Stimulated activated naive CD4-positive, alpha-beta T cell (primary cell): ENCODE measurements around the gene DLG4.

Experiments used
- DNase-seq, 6 experiments: peaks; one replicate each; lab custom pipeline; 2025; lab: John Stamatoyannopoulos, UW

Gene DLG4

DNA sequence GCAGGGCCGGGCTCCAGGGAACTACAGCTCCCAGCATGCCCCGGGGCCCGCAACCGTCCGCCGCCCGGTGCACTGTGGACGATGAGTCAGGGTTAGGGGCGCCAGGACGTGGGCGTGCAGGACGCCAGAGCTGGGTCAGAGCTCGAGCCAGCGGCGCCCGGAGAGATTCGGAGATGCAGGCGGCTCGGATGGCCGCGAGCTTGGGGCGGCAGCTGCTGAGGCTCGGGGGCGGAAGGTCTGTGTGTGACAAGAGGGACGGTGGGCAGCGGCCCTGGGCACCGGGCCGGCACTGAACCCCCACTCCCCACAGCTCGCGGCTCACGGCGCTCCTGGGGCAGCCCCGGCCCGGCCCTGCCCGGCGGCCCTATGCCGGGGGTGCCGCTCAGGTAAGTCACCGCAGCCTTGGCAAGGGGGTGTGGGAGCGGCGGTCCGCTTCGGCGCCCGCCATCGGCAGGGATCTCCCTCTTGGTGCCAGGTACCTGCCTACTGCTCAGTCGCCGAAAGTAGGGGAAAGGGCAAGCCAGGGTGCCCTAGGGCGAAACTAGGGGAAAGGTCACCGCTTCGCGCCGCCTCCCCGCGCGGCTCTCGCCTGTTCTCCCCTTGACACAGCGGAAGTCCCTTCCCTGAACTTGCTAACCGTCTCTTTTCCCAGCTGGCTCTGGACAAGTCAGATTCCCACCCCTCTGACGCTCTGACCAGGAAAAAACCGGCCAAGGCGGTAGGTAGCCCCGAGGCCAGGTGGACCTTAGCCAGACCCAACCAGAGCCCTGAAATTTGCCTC is at the start of gene DLG4, which contains the start of gene ACADVL:
DLG4 (minus strand) TSS at position 25 of the 781 bp plus-strand sequence.
ACADVL (plus strand) TSS at position 127 of the 781 bp plus-strand sequence; CDS start at position 174, 47 bp downstream.
- DNase-seq, result peak in 5 of 6 experiments; percentile 43 to 65 (median 55)

DNA sequence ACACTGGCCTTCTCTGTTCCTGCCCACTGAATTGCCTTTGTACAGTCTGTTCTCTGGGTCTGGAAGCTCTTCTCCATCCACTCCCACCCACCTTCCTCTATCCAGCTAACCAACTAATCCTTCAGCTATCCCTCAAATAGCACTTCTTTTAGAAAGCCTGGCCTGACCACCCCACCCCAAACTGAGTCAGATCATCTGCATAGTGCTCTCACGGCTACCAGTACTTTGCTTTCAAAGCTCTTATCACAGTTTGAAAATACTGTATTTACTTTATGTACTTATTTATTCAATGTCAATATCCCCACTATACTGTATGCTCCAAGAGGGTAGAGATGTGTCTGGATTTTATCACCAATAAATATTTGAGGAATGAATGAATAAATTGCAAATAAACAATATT is 47.1 kb upstream of the DLG4 start:
- DNase-seq, result no peak

DNA sequence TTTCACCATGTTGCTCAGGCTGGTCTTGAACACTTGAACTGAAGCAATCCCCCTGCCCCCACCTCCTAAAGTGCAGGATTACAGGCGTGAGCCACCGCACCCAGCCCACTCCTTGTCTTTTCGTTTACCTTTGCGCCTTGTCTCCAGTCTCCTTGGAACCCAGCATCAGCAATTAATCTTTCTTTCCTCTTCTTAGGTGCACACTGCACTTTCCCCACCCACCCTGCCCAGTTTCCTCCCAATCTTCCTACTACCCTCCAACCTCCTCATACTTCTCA is 44.1 kb upstream of the DLG4 start:
- DNase-seq, result no peak

DNA sequence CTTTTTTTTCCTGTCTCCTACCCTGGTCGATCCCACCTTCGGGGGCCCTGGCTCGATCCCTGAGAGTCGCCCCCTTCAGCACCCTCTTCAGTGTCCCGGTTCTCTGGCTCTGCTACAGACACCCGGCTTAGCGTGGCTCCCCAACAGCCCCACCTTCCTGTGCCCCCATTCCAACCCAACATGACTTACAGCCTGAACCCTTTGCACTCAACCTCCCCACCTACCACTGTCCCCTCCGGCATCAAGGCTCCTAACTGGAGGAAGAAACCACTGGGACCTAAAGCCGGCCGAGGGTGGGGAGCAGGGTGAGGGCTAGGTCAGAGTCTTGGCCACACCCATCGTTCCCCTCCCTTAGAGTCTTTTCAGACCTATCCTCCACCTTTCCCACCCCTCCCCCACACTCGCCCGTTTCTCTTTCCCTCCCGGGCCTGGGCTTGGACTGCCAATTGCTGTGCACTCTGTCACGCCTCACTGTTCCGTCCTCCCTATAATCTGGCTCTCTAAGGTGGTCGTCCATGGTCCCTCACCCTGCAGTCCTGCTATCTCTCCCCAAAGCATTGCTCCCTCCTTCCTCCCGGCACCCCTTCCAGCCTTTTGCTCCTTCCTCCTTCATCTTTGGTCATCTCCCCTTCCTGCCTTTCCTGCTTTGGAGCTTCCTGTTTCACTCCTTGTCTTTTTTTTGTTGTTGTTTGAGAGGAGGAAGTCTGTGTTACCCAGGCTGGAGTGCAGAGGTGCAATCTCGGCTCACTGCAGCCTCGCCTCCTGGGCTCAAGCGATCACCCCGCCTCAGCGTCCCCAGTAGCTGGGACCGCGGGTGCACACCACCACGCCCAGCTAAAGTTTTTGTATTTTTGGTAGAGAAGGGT is 43.5 kb upstream of the DLG4 start:
- DNase-seq, result peak in 1 of 6 experiments; percentile 39

DNA sequence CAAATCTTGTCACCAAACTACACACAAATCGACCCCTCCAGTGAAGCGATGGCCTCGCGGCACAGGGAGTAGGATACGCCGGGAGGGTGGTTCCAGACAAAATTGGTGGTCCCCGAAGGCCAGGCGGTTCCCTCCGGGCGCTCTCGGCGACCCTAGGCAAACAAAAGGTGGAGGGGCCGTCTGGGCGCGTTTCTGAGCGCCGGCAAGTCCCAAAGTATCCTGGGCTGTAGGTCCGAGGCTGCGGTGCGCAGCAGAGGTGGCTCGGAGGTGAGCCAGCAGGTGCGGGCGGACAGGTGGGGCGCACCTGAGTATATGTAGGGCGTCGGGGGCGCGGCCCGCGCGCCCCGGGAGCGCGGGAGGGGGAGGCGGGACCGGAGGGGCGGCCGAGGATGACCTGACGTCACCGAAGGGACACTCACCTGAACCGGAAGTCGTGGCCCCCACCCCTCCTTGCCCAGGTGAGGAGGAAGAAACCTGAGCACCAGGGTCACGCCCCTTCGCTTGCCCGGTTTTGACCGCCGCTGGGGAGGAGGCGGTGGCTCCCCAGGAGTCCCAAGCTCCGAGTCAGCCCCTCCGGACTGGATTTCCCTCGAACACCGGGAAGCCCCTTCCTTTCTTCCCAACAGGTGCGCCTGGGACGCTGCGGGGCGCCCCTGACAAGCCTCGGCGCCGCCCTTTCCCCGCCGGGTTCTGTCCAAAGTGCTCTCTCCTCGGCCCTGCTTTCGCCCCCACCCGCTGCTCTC is 42.7 kb upstream of the DLG4 start, which contains the start of gene CLDN7:
CLDN7 (minus strand) TSS at position 287 of the 743 bp plus-strand sequence. CDS start 435 bp downstream, outside the sequence.
- peak in 1 of 6 experiments; percentile 39 for DNase-seq

DNA sequence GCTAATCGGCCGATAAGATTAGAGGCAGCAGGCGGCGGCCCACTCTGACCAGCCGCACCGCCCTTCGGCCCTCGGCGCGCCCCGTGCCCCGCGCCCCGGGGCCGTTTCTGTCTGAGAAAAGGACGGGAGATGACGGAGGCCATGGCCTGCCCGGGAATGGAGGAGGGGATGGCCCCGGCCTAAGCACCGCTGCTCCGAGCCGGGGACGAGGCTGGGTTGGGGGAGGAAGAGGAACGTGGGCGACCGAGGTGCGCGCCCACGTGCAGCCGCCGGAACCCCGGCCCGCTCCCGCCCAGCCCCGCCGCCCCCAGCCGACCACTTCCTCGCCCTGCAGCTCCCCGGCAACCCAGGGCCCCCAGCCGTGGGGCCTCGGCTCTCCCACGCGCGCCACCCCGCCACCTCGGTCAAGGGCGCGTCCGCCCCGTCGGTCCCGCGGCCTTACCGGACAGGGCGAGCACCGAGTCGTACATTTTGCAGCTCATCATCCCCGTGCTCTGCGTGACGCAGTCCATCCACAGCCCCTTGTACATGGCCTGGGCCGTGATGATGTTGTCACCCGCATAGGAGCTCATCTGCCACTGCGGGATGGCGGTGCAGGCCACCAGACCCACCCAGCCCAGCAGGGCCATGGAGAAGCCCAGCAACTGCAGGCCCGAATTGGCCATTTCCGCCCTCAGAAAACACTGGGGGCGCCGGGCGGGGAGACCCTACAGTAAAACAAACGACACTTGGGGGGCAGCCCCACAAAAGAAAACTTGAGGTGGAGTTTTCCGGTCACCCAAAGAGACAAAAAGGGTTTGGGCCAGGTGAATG is 41.9 kb upstream of the DLG4 start:
- DNase-seq, result peak in 1 of 6 experiments; percentile 30

DNA sequence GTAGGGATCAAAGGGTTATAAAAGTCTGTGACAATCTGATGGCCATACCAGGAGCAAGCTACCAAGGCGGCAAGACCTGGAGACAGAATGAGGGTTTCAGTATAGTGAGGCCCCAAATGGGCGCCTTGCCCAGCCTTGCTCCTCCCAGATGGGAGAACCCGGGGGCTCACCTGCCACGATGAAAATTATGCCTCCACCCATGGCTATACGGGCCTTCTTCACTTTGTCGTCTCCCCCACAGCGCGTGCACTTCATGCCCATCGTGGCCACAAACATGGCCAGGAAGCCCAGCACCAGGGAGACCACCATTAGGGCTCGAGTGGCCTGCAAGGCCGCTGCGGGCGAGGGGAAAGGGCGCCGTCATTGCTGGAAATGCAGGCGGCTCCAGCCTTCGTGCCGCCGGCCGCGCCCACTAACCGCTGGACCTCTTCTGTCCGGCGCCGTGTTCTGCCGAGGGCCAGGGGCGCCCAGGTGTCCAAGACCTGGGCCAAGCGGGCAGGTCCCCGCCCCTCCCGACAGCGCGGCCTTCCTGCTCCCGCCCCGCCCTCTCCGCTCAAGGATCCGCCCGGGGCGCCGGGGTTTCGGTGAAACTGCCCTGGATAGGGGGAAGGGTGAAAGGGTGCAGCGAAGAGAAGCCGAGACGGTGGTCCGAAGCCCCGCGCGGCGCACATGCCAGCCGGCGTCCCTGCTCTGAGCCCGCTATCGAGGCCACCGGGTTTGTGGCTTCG is 41.2 kb upstream of the DLG4 start:
- peak in 4 of 6 experiments; percentile 29 to 43 (median 36) for DNase-seq

DNA sequence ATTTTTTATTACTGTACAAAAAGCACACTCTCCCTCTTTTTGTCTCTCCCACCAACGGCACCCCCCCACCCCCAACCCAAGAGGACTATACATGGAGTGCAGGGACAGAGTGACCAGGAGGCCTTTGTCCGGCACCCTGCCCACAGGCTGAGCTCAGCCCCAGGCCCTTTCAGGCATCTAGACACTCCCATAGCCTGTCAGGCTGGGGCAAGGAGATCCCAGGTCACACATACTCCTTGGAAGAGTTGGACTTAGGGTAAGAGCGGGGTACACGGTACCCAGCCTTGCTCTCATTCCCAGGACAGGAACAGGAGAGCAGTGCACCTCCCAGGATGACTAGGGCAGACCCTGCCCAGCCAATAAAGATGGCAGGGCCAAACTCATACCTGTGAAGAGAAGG is 40.5 kb upstream of the DLG4 start:
- no peak for DNase-seq

DNA sequence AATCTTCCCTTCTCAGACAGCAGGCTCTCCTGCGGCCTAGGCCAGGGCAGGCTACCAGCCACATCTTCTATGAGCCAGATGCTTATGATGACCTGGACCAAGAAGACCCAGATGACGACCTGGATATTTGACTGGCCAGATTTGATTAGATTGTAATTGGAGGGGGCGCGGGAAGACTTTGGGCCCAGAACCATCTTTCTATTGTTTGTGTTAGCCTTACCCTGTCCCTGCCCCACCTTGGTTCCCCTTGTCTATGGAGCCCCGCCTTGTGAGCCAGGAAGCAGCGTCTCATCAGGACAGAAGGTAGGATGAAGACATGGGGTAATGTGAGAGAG is 39.9 kb upstream of the DLG4 start:
- DNase-seq, result no peak

DNA sequence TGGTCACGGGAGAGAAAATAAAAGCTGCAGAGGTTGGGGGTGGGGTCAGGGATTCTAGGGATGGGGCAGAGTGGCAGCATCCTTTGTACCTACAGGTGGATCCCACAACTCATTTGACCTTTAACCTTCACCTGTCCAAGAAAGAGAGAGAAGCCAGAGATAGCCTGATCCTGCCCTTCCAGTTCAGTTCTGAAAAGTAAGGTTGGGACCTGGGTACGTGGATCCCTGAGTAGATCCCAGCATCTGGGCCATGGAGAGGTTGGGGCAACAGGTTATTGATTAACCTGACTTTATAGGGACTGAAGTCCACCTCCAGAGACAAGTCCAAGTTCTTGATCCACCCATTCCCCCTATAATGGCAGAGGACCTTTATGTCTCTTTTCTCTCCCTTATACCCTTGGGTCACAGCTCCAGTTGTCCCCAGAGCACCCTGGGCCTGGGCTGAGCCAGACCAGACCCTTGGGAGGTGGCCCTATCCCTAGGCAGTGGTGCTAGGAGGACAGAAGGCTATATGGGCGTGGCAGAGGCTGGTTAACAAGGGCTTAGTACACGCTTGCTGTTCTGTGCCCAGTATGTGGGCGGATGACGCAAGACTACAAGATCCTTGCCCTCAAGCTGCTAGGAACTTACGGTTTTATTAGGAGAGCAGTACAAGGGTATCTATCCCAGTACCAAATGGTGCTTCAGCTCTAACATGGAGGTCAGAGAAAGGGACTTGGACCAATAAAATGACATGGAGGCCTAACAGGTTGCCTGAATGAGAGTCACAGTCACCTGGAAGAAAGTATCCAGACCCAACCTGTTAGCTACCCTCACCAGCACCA is 39.3 kb upstream of the DLG4 start:
- no peak for DNase-seq

DNA sequence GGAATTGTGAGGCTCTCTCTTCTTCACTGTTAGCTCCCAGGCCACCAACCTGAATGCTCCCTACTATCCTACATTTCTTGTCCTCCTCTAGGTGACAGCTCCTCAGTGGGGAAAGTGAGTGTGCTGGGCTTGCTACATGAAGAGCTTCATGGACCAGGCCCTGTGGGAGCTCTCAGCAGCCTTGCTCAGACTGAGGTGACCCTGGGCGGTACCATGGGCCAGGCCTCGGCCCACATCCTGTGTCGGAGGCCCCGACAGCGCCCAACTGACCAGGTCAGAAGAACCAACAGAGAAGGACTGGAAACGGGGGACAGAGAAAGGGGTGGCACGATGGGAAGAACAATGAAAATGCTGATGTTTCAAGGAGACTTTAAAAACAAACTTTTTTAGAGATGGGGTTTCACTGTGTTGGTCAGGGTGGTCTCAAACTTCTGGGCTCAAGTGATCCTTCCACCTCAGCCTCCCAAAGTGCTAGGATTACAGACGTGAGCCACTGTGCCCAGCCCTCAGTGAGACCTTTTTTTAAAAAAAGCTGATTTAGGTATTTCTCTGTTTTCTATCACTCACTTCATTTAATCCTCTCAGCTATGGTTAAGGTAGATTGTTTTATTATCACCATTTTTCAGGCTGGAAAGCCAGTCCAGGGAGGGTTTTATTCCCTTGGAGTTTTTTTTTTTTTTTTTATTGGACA is 37.3 kb upstream of the DLG4 start:
- no peak for DNase-seq

DNA sequence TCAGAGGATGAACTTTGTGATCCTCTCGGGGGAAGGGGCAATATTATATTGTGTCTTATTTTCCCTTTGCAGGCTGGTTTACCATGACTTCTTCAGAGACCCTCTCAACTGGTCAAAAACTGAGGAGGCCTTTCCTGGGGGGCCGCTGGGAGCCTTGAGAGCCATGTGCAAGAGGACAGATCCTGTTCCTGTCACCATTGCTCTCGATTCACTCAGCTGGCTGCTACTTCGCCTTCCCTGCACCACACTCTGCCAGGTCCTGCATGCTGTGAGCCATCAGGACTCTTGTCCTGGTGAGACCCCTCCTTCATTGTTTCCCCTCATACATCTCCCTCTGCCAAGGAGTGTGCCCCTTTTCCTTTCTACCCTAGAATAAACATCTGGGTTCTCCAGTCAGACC is 34.9 kb upstream of the DLG4 start:
- no peak for DNase-seq

DNA sequence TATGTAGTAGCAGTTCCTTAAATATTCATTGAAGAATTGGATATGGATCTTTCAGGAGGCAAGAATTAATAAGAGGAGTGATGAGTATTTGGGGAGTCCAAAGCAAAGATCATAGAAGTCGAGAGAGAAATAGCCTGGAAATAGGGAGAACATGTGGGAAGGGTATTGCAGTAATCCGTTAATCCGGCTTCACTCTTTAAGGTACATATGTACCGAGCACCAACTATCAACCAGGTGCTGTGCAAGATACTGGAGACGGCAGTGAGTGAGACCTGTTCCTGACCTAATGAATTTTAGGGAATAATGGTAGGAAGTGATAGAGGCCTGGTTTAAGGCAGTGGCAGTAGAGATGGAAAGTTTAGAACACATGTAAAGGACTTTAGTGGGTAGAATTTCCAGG is 33.4 kb upstream of the DLG4 start:
- DNase-seq, result no peak

DNA sequence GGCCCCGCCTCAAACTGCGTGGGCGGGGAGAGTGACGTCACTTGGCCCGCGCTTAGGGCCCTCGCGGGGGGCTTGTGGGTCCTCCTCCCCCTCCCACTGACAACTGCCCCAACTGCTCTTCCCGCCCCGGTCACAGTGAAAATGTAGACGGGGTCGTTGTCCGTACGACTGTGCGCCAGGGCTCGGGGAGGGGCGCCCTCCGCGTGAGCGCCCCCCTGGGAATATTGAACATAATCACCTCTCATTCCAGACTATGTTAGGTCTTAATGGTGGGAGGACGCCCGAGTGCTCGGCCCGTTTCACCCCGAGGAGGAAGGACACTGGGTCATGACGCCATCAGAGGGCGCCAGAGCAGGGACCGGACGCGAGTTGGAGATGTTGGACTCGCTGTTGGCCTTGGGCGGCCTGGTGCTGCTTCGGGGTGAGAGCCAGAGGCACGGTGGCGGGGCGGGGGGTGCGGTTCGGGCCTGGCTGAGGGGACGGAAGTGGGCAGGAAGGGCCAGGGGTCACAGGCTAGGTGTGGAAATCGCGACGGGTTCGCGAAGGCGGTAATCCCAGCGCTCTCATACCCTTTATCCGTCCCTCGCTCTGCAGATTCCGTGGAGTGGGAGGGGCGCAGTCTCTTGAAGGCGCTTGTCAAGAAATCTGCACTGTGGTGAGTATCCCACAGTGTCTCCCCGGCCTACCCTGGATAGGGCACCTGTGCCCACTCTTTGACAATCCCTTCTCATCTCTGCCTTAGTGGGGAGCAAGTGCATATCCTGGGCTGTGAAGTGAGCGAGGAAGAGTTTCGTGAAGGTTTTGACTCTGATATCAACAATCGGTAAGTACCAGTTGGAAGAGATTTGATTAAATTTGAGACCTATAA is 32.8 kb upstream of the DLG4 start, which contains the start of gene ELP5:
ELP5 (plus strand) TSS at position 40 of the 868 bp plus-strand sequence; CDS start at position 376, 336 bp downstream.
- DNase-seq, result peak; percentile 74 to 95 (median 86)

DNA sequence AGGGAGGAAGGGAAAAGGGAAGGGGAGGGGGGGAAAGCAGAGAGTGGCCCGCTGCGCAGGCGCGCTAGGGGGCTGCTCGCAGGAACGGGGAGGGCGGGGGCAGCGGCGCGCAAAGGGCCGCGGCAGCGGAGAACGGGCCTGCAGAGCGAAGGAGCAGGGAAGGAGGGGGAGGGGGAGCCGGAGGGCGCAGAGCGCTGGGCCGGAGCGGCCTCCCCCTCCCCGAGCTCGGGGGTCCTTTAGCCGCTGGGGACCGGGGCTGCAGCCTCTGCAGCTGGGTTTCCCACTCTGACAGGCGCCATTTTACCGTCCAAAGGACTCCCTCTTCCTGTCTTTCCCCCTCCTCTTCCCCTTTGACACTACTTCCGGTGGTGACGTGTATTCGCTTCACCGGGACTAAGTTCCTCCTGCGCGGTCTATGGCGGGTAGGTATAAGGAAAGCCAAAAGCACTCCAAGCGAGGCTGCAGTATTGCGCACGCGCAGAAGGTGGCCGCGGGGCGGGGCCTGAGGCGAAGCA is 32.1 kb upstream of the DLG4 start, which contains the start of gene CTDNEP1:
CTDNEP1 (minus strand) TSS at position 74 of the 515 bp plus-strand sequence. CDS start 438 bp downstream, outside the sequence.
- DNase-seq, result peak; percentile 95 to 99 (median 98)

DNA sequence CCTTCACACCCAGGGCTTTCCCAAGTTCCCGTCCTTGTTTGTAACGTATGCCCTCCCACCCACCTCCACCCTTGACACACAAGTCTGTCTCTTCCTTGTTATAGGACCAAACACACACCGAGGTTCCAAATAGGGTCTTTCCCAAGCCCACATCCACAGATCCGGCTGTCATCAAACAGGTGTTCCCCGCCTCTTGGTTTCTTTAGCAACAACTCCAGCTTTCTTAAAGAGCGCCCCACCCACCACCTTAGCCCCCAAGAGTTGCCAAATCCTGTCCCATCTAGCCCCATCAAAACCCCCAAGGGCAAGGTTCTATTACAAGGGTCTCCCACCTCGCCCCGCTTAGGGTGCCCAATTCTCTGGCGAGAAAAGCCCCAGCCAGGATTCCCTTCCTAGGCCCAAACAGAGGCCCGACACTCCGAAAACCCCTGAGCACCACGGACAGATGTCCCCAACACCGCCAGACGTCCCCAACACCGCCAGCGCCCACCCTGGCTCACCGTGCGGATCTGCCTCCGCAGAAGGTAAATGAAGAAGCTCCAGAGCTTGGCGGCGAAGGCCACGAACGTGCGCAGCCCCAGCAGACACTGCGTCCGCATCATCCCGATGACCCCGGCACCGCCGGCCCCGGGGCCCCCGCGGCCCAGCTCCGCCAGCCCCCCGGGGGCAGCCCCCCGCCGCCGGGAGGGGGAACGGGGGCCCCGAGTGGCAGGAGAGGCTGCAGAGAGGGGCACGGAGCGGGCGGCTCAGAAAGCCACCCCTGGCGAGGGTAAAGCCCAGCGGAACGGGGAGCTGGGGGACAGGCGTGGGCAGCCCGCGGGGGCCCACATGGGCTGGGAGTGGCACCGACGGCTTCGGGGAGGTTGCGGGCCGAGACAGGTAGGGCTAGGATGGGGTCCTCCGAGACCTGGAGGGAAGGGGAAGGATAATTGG is 31.3 kb upstream of the DLG4 start:
- DNase-seq, result peak in 3 of 6 experiments; percentile 7 to 27 (median 14)

DNA sequence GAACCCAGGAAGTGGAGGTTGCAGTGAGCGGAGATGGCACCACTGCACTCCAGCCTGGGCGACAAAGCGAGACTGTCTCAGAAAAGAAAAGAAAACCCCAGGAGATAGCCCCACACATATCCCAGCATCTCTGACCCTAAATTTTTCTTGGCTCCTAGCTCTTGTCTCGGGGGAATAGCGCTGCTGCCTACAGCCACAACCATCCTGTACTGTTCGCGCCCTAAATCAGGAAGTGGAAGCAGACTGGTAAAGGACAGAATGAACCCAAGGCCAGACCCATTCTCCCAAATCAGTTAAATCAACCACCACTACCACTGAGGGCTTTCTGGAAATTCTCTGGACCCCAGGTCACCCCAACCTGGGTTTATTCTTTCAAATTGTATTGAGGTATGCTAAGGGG is 30.2 kb upstream of the DLG4 start:
- no peak for DNase-seq
